Islet of Langerhans (tissue), 1 donor: ENCODE results near the gene GOLGA8K.
"Not testable (repeated sequence)": the region's sequence is repeated elsewhere in the genome, so short reads cannot be mapped to it uniquely, and the experiment has no call there.

Experiments used
- FAIRE-seq: peaks from one replicate; lab custom pipeline; 2011; peaks lifted over from hg19 to GRCh38; lab: Jason Lieb, UNC

The GOLGA8K gene

GRCh38 chr15:32403192-32403591 is at the start of gene GOLGA8K:
Gene GOLGA8K (minus strand): TSS chr15:32403292. CDS start chr15:32403194, 98 bp downstream.
- not testable (repeated sequence) for FAIRE-seq

GRCh38 chr15:32440445-32440977 is 37.4 kb upstream of the GOLGA8K start:
- FAIRE-seq, result not testable (repeated sequence)

- not testable (repeated sequence) for FAIRE-seq
Measured at GRCh38 chr15:32434102-32434963, 31.2 kb upstream of the GOLGA8K start.

- not testable (repeated sequence) for FAIRE-seq
Measured at GRCh38 chr15:32427635-32428034, 24.5 kb upstream of the GOLGA8K start.

- FAIRE-seq, result not testable (repeated sequence)
Measured at GRCh38 chr15:32426511-32426910, 23.4 kb upstream of the GOLGA8K start.

GRCh38 chr15:32407903-32408302 is 4.8 kb upstream of the GOLGA8K start:
- not testable (repeated sequence) for FAIRE-seq

- not testable (repeated sequence) for FAIRE-seq
Measured at GRCh38 chr15:32396522-32396921, 6.6 kb downstream of the GOLGA8K start.

- FAIRE-seq, result not testable (repeated sequence)
Measured at GRCh38 chr15:32394745-32395144, 8.3 kb downstream of the GOLGA8K start.

GRCh38 chr15:32388050-32388648 is 14.9 kb downstream of the GOLGA8K start:
- not testable (repeated sequence) for FAIRE-seq

GRCh38 chr15:32385823-32386495 is 17.1 kb downstream of the GOLGA8K start:
- FAIRE-seq, result not testable (repeated sequence)

- not testable (repeated sequence) for FAIRE-seq
Measured at GRCh38 chr15:32374185-32374584, 28.9 kb downstream of the GOLGA8K start.

- FAIRE-seq, result not testable (repeated sequence)
Measured at GRCh38 chr15:32373707-32374106, 29.4 kb downstream of the GOLGA8K start.

GRCh38 chr15:32372075-32372474 is 31.0 kb downstream of the GOLGA8K start:
- not testable (repeated sequence) for FAIRE-seq

- FAIRE-seq, result not testable (repeated sequence)
Measured at GRCh38 chr15:32370526-32370925, 32.6 kb downstream of the GOLGA8K start.

- FAIRE-seq, result not testable (repeated sequence)
Measured at GRCh38 chr15:32370064-32370463, 33.0 kb downstream of the GOLGA8K start.

- not testable (repeated sequence) for FAIRE-seq
Measured at GRCh38 chr15:32366492-32366891, 36.6 kb downstream of the GOLGA8K start.

- FAIRE-seq, result not testable (repeated sequence)
Measured at GRCh38 chr15:32365955-32366354, 37.1 kb downstream of the GOLGA8K start.

GRCh38 chr15:32364944-32365343 is 38.1 kb downstream of the GOLGA8K start:
- not testable (repeated sequence) for FAIRE-seq

GRCh38 chr15:32363449-32363848 is 39.6 kb downstream of the GOLGA8K start:
- not testable (repeated sequence) for FAIRE-seq

- FAIRE-seq, result not testable (repeated sequence)
Measured at GRCh38 chr15:32361662-32362061, 41.4 kb downstream of the GOLGA8K start.

GRCh38 chr15:32358462-32358861 is 44.6 kb downstream of the GOLGA8K start:
- FAIRE-seq, result not testable (repeated sequence)

- FAIRE-seq, result not testable (repeated sequence)
Measured at GRCh38 chr15:32356909-32357308, 46.2 kb downstream of the GOLGA8K start.
